SU-DHL-6 (cell line): ENCODE results near the gene TSGA10IP.

Experiments used
- EZH2phosphoT487 ChIP-seq: fragments of 200-600 bp; sonication (generic), shearing (Covaris generic); conservative IDR thresholded peaks from 2 replicates; pipeline ENCODE4 v1.6.1; 2018; ENCODE audit warnings: mild to moderate bottlenecking, antibody characterized with exemption, low read length, moderate library complexity, mixed read lengths
- TF ChIP-seq, protein P1 (sequence below): fragments of 200-600 bp; sonication (generic); IDR thresholded peaks from one replicate; pipeline ENCODE4 v1.5.1; 2017; ENCODE audit warnings: antibody characterized with exemption, mild to moderate bottlenecking, low read length, moderate library complexity; ENCODE audit not compliant: insufficient read depth, poor library complexity, severe bottlenecking

DNA sequence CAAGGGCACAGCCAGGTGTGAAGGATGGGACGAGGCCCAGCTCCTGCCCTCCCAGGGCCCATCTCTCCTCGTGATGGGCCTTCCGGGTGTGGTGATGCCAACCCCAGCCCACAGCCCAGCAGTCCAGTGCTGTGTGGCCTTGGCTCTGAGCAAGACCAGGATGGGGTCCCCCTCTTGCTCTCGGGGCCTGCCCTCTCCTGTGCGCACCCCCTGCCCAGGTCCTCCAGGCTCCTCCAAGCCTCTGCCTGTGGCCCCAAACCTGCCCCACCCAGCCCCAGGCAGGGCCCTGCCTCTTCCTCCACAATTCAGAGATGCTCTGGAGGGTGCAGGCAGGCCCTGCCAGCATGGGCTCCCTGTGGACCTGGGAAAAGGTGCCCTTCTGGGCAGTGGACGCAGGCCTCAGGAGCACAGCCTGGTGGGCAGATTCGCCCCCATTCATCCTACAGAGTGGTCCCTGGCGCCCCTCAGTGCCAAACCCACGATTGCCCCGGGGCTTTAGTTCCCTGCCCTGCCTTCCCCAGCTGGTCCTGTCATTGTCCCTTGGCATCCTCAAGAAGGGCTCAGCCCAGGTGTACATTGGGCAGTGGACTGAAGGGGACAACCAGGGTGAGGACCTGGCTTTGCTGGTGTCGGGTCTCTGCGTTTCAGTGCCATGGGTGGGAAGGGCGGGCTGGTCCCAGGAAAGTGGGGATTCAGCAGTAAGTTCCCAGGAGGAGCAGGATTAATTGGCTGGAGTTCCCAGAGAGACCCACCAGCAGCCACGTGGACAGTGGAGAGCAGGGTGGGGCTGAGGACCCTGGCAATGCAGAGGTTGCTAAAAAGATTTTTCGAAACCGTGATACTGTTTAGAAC, 36.9 kb downstream of the TSGA10IP start:
- TF ChIP-seq, protein P1, sequence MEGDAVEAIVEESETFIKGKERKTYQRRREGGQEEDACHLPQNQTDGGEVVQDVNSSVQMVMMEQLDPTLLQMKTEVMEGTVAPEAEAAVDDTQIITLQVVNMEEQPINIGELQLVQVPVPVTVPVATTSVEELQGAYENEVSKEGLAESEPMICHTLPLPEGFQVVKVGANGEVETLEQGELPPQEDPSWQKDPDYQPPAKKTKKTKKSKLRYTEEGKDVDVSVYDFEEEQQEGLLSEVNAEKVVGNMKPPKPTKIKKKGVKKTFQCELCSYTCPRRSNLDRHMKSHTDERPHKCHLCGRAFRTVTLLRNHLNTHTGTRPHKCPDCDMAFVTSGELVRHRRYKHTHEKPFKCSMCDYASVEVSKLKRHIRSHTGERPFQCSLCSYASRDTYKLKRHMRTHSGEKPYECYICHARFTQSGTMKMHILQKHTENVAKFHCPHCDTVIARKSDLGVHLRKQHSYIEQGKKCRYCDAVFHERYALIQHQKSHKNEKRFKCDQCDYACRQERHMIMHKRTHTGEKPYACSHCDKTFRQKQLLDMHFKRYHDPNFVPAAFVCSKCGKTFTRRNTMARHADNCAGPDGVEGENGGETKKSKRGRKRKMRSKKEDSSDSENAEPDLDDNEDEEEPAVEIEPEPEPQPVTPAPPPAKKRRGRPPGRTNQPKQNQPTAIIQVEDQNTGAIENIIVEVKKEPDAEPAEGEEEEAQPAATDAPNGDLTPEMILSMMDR, result no peak
- TF ChIP-seq EZH2phosphoT487, result no peak
